ENCODE results near the gene CEP57L1. TPM values are rescaled to one million over a fixed set of nuclear protein-coding genes. Genes with fewer than 3 reads are reported as not detected.
"Not testable (repeated sequence)": the region's sequence is repeated elsewhere in the genome, so short reads cannot be mapped to it uniquely, and the experiment has no call there.

CEP57L1 gene
- total RNA-seq, 1 donor from 2014 or later = 19.7 TPM

GRCh38 chr6:109103942-109104341 lies 8.6 kb downstream of the CEP57L1 start:
- intact Hi-C loops (cut with micrococcal nuclease) = no loop called here

DNA sequence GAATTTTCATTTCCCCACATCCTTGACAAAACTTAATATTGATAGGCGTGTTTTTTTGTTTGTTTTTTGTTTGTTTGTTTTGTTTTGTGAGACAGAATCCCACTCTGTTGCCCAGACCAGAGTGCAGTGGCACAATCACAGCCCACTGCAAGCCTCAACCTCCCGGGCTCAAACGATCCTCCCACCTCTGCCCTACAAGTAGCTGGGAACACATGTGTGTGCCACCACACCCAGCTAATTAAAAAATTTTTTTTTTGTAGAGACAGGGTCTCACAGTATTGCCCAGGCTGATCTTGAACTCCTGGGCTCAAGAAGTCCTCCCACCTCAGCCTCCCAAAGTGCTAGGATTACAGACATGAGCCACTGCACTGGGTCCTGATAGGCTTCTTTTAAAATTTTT lies 9.2 kb downstream of the CEP57L1 start:
- intact Hi-C loops (cut with micrococcal nuclease) = no loop called here

DNA sequence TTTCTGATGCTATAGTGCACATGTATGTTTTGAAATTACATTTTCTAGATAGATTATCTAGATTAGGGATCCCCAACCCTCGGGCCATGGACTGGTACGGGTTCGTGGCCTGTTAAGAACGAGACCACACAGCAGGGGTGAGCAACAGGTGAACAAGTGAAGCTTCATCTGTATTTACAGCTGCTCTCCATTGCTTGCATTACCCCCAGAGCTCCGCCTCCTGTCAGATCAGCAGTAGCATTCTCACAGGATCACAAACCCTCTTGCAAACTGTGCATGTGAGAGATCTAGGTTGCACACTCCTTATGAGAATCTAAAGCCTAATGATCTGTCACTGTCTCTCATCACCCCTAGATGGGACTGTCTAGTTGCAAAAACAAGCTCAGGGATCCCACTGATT lies 10.4 kb downstream of the CEP57L1 start:
- intact Hi-C loops (cut with micrococcal nuclease) = no loop called here

DNA sequence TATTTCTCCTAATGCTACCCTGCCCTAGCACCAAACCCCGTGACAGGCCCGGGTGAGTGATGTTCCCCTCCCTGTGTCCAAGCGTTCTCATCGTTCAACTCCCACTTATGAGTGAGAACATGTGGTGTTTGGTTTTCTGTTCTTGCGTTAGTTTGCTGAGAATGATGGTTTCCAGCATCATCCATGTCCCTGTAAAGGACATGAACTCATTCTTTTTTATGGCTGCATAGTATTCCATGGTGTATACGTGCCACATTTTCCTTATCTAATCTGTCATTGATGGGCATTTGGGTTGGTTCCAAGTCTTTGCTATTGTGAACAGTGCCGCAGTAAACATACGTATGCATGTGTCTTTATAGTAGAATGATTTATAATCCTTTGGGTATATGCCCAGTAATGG lies 14.4 kb downstream of the CEP57L1 start:
- intact Hi-C loops (cut with micrococcal nuclease) = not testable (repeated sequence)

GRCh38 chr6:109112663-109113062 lies 17.4 kb downstream of the CEP57L1 start:
- intact Hi-C loops (cut with micrococcal nuclease) = not testable (repeated sequence)

GRCh38 chr6:109117346-109118035 lies 22.2 kb downstream of the CEP57L1 start:
- intact Hi-C loops (cut with micrococcal nuclease) = no loop called here

DNA sequence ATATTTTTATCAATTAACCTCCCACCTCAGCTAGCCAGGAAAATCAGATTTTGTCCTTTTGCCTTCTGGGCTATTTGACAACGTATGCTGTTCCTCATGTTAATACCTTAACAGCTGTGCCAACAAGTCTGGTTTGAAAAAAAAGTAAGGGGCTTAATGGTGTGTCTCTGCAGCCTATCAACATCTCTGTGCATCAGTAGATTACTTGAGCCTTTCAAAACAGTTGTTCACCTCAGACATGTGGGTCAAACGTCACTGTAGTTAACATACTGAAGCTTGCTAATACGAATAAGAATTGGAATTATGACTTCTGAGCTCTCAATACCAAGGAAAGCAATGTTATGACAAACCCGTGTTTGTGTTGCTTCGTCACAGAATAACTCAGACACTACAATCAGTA lies 23.0 kb downstream of the CEP57L1 start:
- intact Hi-C loops (cut with micrococcal nuclease) = no loop called here

- intact Hi-C loops (cut with micrococcal nuclease) = no loop called here
Observed at GRCh38 chr6:109118871-109119354, 23.6 kb downstream of the CEP57L1 start.

DNA sequence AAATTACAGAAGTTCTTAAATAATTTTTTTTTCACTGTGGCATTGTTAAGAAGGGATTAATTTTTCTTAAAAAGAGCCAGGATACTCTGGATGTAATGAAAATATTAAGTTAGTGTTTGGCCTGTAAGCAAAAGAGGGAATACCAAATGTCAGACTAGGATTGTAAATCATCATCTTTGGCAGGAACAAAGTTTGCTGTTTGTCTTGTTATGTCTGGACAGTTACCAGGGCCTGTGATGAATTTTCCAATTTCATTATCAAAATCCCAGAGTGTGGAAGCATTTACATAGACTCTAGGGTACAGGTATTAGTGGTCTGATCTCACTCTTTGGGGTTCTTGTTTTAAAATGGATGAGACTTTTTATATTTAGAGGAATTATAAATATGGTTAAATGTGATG lies 26.1 kb downstream of the CEP57L1 start:
- intact Hi-C loops (cut with micrococcal nuclease) = no loop called here

GRCh38 chr6:109124219-109124618 lies 28.9 kb downstream of the CEP57L1 start:
- intact Hi-C loops (cut with micrococcal nuclease) = no loop called here

GRCh38 chr6:109125504-109125903 lies 30.2 kb downstream of the CEP57L1 start:
- intact Hi-C loops (cut with micrococcal nuclease) = no loop called here

- intact Hi-C loops (cut with micrococcal nuclease) = no loop called here
Observed at GRCh38 chr6:109130065-109130464, 34.8 kb downstream of the CEP57L1 start.

GRCh38 chr6:109135600-109135999 lies 40.3 kb downstream of the CEP57L1 start:
- intact Hi-C loops (cut with micrococcal nuclease) = not testable (repeated sequence)

DNA sequence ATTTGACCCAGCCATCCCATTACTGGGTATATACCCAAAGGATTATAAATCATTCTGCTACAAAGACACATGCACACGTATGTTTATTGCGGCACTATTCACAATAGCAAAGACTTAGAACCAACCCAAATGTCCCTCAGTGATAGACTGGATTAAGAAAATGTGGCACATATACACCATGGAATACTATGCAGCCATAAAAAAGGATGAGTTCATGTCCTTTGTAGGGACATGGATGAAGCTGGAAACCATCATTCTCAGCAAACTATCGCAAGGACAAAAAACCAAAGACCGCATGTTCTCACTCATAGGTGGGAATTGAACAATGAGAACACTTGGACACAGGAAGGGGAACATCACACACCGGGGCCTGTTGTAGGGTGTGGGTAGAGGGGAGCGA lies 40.7 kb downstream of the CEP57L1 start:
- intact Hi-C loops (cut with micrococcal nuclease) = not testable (repeated sequence)

GRCh38 chr6:109136530-109136929 lies 41.2 kb downstream of the CEP57L1 start:
- intact Hi-C loops (cut with micrococcal nuclease) = not testable (repeated sequence)

- intact Hi-C loops (cut with micrococcal nuclease) = no loop called here
Observed at GRCh38 chr6:109139109-109139508, 43.8 kb downstream of the CEP57L1 start.

- intact Hi-C loops (cut with micrococcal nuclease) = not testable (repeated sequence)
Observed at GRCh38 chr6:109142067-109142466, 46.8 kb downstream of the CEP57L1 start.

DNA sequence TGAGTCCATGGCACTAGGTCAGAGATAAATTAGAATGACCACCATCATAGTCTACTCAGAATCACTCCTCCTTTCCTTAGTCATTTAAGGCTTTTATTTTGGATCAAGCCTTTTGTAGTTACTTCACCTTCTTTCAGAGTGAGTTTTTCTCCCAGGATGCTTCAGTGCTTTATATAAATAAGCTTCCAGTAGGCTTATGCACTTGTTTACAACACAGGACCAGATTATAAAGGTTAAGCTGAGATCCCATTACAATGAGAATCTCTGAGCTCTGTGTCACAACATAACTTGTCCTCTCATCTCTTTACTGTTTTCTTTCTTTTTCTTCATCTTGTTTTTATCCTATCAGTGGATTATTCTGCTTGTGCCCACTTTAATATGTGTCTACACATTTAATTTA lies 47.9 kb downstream of the CEP57L1 start:
- intact Hi-C loops (cut with micrococcal nuclease) = no loop called here

DNA sequence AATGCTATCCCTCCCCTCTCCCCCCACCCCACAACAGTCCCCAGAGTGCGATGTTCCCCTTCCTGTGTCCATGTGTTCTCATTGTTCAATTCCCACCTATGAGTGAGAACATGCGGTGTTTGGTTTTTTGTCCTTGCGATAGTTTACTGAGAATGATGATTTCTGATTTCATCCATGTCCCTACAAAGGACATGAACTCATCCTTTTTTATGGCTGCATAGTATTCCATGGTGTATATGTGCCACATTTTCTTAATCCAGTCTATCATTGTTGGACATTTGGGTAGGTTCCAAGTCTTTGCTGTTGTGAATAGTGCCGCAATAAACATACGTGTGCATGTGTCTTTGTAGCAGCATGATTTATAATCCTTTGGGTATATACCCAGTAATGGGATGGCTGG lies 52.9 kb downstream of the CEP57L1 start:
- intact Hi-C loops (cut with micrococcal nuclease) = not testable (repeated sequence)

GRCh38 chr6:109148716-109149115 lies 53.4 kb downstream of the CEP57L1 start:
- intact Hi-C loops (cut with micrococcal nuclease) = not testable (repeated sequence)

- intact Hi-C loops (cut with micrococcal nuclease) = no loop called here
Observed at GRCh38 chr6:109153752-109154151, 58.4 kb downstream of the CEP57L1 start.

DNA sequence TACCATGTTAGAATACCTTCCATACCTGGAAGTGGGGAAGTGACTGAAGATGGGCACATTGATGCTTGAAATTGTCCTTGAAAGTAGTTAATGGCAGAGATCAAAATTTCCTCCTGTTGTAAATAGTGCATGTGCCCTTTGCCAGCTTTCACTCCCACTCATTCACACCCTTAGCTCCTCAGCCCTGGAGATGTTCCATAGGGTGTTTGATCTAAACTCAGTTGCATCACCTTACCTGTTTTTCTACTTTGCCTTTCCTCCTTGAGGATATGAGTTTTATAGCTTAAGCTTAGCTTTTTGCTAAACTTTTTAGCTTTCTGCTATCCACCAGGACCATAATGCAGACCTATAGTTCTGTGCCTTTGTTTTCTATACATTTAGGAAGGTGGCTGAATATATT lies 69.0 kb downstream of the CEP57L1 start:
- intact Hi-C loops (cut with micrococcal nuclease) = no loop called here

DNA sequence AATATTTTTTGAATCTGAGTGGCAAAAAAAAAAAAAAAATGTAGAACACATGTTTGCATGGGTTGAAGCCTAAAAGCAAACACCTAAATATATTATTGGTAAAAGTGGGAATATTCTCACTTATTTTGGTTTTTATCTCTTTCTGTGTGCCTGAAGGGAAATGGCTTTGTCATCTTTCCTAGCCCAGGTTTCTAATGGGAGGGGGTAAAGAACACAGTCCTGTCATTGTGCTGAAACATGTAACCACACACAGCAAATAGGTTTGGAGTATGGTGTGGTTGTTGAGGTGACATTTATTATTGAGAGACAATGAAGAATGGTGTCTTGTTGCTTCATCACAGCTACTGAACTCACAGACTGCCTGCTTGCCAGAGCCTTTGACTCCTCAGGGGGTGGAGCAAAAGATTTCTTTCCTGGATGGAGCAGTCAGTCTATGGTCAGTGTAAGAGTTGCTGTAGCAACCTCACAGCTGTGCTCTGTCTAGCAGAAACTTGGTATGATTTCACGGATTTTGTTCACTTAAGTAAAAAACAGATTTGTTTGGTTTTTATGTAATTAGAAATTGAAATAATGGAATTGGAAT lies 70.2 kb downstream of the CEP57L1 start:
- intact Hi-C loops (cut with micrococcal nuclease) = no loop called here

Data from T-helper 2 cell treated with Interferon-gamma antibody and Interleukin-4, amounts not matched to agents 100 ng/mL and 5 ng/mL, for 36 hours (primary cell).